Right lobe of liver (tissue), 6 donors: ENCODE results near the gene C1QC. TPM values are rescaled to one million over a fixed set of nuclear protein-coding genes. Genes with fewer than 3 reads are reported as not detected.
A peak's percentile ranks its signal among the peaks of the same experiment; 100 is the strongest.

ENCODE experiments used
- ATAC-seq, 4 donors: fragments of 200-7000 bp; cut with Tn5 transposase; one replicate each; pipeline ENCODE4 v1.9.1; 2020; ENCODE audit warnings: mild to moderate bottlenecking in 4 of 4, moderate library complexity in 4 of 4
- DNase-seq, 3 donors: peaks; one replicate each; pipeline ENCODE4 v3.0.0-alpha.2; 2020
- H3K27ac ChIP-seq, 3 donors: fragments of 200-600 bp; one replicate each; pipeline ENCODE4 v1.8.0; 2022
- H3K27me3 ChIP-seq, 2 donors: fragments of 200-600 bp; one replicate each; pipeline ENCODE4 v1.8.0; 2022
- H3K36me3 ChIP-seq, 4 donors: fragments of 200-600 bp; sonication (generic) in 1 of 4; one replicate each; pipeline versions ENCODE4 v1.5.1 to v1.8.0; 2017 to 2022; ENCODE audit warnings: control low read depth in 1 of 4
- H3K4me1 ChIP-seq, 4 donors: fragments of 200-600 bp; sonication (generic) in 1 of 4; one replicate each; pipeline versions ENCODE4 v1.5.1 to v1.8.0; 2017 to 2022; ENCODE audit warnings: control low read depth in 1 of 4
- H3K4me3 ChIP-seq, 3 donors: fragments of 200-600 bp; one replicate each; pipeline ENCODE4 v1.8.0; 2022
- H3K9me3 ChIP-seq, 4 donors: fragments of 200-600 bp; sonication (generic) in 1 of 4; one replicate each; pipeline versions ENCODE4 v1.5.1 to v1.8.0; 2017 to 2022; ENCODE audit warnings: control low read depth in 1 of 4
- CTCF ChIP-seq, 4 donors: fragments of 200-600 bp in 3 of 4; fragments of 450-650 bp in 1 of 4; IDR thresholded peaks; one replicate each; pipeline versions ENCODE4 v1.5.1 to v1.8.0; 2016 to 2022; ENCODE audit warnings: antibody characterized with exemption in 4 of 4, mild to moderate bottlenecking in 2 of 4
- POLR2A ChIP-seq: fragments of 450-650 bp; IDR thresholded peaks from one replicate; pipeline ENCODE4 v1.6.1; 2017; ENCODE audit warnings: antibody characterized with exemption, mild to moderate bottlenecking
- WGBS: methylation state at CpG from one replicate; pipeline ENCODE4 v1.1.6; 2018; ENCODE audit warnings: low coverage, low lambda C conversion rate; ENCODE audit not compliant: insufficient coverage; ENCODE audit errors: missing lambda C conversion rate; 5-methylcytosine and 5-hydroxymethylcytosine counted together
- intact Hi-C, 2 donors: fragments of 100-400 bp; cut with DNase I; formaldehyde crosslinking; loops; one replicate each; pipeline versions ENCODE4 v1.11.2 to v1.14.1; 2022
- total RNA-seq, 6 experiments: library from RNA; depleted of rRNA in 2 of 6; stranded (reverse); fragments of >200 nt in 2 of 6; fragmentation: NEBNext Ultra II Directional in 3 of 6; extraction: Animal tissue kit (Norgen Biotek cat#: 25700) in 3 of 6; gene quantifications; one replicate each; pipeline versions ENCODE4 v1.1.0 to v1.2.4, GENCODE V29; 2016 to 2023
- donor health status: DM: no; HTN: yes; CAD: no.
- donor health status: DM: no; HTN: no; CAD: no.
- donor health status: DM: no; HTN: no; CAD: no.
- donor health status: DM: no; HTN: yes; CAD: no.
- donor health status: DM: no; HTN: yes; CAD: no.

C1QC gene
- total RNA-seq, 6 experiments from 2014 or later, result 63.3 to 305 (median 71.9) TPM

GRCh38 chr1:22641906-22642636 is 1.4 kb upstream of the C1QC start:
- DNase-seq (peak; percentile 84 to 87 (median 85)), ATAC-seq (peak; percentile 85 to 91 (median 86))
- H3K4me1 ChIP-seq, result no peaks in the 10 kb centered on the region
- no peak overlapping the region for H3K27ac ChIP-seq
- intact Hi-C loops, result loop anchor here (5.0 to 10.0 kb wide), 2 partner anchors 220 to 507 kb away; no protein-coding TSS in a partner anchor
- no peaks in the 10 kb centered on the region for H3K27me3 ChIP-seq
- no peak overlapping the region for H3K4me3 ChIP-seq
- H3K36me3 ChIP-seq, result no peaks in the 10 kb centered on the region
- WGBS, result 3% methylated on average over 5 of the region's 18 CpGs
- no peak for TF ChIP-seq POLR2A
- TF ChIP-seq CTCF (IDR thresholded peaks at IDR 0.05), result peak; percentile 87 to 97 (median 95)
- no peaks in the 10 kb centered on the region for H3K9me3 ChIP-seq

- Histone ChIP-seq H3K4me1 (no peaks in the 10 kb centered on the region), H3K27ac (no peak overlapping the region), H3K4me3 (peak overlapping the region; percentile 5 to 33 (median 16)), H3K9me3 (no peaks in the 10 kb centered on the region), H3K36me3 (no peaks in the 10 kb centered on the region), H3K27me3 (no peaks in the 10 kb centered on the region)
- DNase-seq (no peak), ATAC-seq (no peak)
- TF ChIP-seq CTCF (IDR thresholded peaks at IDR 0.05) (no peak), POLR2A (no peak)
- intact Hi-C loops, result loop anchor here (5.0 to 10.0 kb wide), 2 partner anchors 222 to 509 kb away; no protein-coding TSS in a partner anchor
- WGBS, result no CpG with 5 or more reads among the region's 12 CpGs
These were observed 495 bp downstream of the C1QC start for GRCh38 chr1:22643928-22644327.

- 61% methylated on average over 7 of the region's 7 CpGs for WGBS
- Histone ChIP-seq H3K4me3 (peak overlapping the region in 1 of 3 donors; percentile 33), H3K27me3 (no peaks in the 10 kb centered on the region), H3K4me1 (no peaks in the 10 kb centered on the region), H3K27ac (no peak overlapping the region), H3K9me3 (no peaks in the 10 kb centered on the region), H3K36me3 (no peaks in the 10 kb centered on the region)
- DNase-seq, result no peak
- ATAC-seq, result peak in 2 of 4 donors; percentile 10 to 19
- TF ChIP-seq CTCF (IDR thresholded peaks at IDR 0.05), result no peak
- no peak for TF ChIP-seq POLR2A
- intact Hi-C loops, result loop anchor here in 1 of 2 donors (10.0 kb wide), 1 partner anchor 511 kb away; no protein-coding TSS in a partner anchor
These were observed 2.5 kb downstream of the C1QC start for GRCh38 chr1:22645931-22646330.

- 22% methylated on average over 1 of the region's 1 CpG for WGBS
- H3K4me3 ChIP-seq, result no peak overlapping the region
- ATAC-seq (no peak), DNase-seq (no peak)
- intact Hi-C loops, result loop anchor here in 1 of 2 donors (10.0 kb wide), 1 partner anchor 512 kb away; no protein-coding TSS in a partner anchor
- H3K4me1 ChIP-seq, result no peaks in the 10 kb centered on the region
- no peaks in the 10 kb centered on the region for H3K27me3 ChIP-seq
- H3K9me3 ChIP-seq, result no peaks in the 10 kb centered on the region
- H3K27ac ChIP-seq, result no peak overlapping the region
- no peaks in the 10 kb centered on the region for H3K36me3 ChIP-seq
- TF ChIP-seq CTCF (IDR thresholded peaks at IDR 0.05) (no peak), POLR2A (no peak)
These were observed 3.0 kb downstream of the C1QC start for GRCh38 chr1:22646384-22646783.
